ENCODE data around the gene SIRT5. TPM values are rescaled to one million over a fixed set of nuclear protein-coding genes. Genes with fewer than 3 reads are reported as not detected.

The SIRT5 gene
- polyA plus RNA-seq, 1 donor, result 9.4 TPM

DNA sequence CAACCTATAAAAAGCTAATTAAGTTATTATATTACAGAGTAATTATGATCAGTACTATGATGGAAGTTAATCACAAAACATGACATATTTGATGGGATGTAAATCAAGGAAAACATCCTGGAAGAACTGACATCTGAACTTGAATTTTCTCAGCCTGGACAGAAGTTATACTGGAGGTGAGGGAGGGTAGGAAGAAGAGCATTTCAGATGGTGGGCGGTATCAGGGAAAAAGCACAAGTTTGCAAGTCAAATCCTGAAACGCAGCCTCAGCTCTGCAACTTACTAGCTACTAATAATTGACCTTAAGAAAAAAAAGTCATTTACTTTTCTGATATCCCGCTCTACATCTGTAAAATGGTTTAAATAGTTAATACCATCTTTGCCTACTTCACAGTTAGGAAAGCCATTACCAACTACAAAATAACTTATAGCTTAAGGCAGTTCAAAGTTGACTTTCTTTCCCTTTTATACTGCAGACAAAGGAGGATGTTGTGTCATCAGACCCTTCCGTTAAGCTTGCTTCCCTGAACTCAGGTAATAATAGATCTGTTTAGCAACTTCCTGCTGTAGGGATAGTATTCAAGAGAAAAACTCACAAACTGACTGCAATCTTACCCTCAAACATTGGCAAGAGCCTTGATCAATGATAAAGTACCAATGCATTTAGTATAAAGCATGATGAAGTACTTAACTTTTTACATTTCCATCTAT lies 61.7 kb downstream of the SIRT5 start:
- no peak for DNase-seq (ENCODE audit: low read depth)

DNA sequence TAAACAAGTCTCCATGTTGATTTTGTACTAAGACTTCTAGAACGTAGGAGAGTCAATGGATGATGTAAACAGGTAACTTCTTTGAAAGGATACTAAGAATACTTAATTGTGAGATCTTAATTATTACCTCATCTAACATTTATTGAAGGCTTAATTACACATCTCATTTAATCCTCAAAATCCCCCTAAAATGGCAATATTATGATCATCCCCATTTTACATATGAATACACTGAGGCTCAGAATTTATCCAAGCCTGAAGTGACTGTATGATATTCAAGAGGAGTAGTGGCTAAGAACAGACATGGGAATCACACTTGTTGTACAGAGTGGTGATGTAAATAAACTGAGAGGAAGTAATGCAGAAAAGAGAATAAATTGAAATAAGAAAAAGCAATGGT lies 63.6 kb downstream of the SIRT5 start:
- no peak for DNase-seq (ENCODE audit: low read depth)

DNA sequence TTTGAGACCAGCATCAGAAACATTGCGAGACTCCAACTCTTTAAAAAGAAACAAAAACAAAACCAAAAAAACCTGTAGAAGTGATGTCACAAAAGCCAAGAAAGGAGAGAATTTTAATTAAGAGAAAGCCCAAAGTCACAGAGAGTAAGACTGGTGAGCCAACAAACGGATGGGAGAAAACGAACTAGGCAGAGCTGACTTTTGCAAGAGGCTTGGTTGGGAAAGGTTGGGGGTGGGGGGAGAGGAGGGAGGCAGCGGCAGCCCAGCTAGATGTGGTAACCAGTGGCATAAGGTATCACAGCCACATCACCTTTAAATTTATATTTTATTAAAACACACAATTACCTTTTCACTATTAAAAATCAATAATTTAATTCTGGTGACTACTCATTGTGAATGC lies 64.2 kb downstream of the SIRT5 start:
- no peak for DNase-seq (ENCODE audit: low read depth)

DNA sequence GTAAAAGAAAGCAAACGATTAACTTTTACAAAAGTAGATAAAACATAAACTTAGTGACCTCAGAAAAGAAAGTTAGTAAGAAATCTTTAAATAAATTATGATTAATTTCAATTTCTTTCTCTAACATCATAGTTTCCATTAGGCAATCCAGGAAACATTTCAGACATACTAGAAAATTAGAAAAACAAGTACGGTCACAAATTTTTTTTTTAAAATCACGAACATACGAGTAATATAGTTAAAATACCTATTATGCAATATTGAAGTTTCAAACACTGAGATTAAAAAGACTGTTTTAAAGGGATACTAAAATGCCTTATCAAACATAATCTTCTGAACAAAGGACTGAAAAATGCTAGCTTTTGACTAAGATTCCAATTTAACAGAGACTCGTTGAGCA lies 66.9 kb downstream of the SIRT5 start:
- DNase-seq (ENCODE audit: low read depth), result no peak

DNA sequence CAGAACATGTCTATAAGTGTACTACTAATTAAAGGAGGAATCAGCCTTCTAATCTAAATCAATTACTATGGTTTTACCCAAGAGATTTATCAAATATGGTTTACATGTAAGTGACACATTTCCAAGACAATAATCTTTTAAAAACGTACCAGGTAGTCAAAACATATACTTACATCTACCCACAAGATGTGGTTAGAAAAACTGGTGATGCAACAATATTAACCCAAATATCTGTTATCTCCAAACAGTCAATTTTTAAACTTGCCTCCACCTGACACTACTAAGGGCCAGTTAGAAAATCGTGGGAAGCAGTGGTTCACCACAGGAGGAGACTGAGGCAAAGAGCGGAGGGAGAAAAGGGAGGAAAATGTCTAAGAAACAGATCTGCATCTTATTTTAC lies 68.7 kb downstream of the SIRT5 start:
- DNase-seq (ENCODE audit: low read depth), result no peak

DNA sequence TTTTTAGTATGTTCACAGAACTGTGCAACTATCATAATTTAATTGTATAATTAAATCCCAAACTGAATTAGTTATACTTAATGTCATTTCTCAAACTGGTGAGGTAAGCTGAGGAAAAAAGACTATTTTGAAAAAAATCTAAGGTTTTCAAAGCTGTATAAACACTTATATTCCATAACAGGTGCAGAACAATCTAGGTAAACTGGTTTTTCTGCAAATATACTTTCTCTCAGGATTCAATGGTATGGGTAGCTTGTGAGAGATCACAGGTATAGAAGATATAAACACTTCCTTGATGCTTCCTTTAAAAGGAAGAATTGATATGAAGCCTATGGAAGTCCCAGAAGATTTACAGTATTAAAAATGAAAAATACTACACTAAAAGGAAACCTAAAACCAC lies 74.4 kb downstream of the SIRT5 start:
- DNase-seq (ENCODE audit: low read depth), result no peak

DNA sequence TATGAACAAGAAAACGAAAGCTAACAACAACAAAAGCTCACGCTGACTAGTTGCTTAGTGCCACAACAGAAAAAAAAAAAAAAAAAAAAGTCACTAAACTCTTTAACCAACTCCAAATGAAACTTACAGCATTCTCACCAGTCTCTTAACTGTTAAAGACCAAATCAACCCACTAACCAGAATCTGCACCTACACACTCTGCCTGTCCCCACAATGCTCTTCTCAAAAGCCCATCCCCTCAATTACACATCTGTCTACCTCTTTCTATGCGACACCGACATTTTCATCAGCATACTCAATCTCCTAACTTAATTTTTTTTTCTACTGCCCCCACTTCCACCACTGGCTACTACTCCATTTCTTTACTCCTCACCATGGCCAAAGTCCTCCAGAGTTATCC lies 75.0 kb downstream of the SIRT5 start:
- DNase-seq (ENCODE audit: low read depth), result no peak

DNA sequence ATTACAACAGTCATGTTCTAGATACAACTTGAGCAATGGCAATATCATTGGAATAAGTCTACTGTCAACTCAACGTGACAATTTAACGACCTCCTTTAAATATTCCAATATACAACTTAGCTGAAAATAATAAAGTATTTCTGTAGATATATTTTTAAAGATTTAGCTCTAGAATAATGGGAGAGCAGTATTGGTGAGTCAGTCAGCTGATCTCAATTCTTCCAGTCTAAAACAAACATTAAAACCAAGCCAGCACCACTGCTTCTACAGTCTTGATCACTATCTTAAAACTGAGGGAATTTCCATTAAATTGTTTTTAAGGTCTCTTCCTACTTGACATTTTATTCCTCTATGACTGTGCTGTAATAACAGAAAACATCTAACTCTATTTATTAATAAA lies 78.9 kb downstream of the SIRT5 start:
- DNase-seq (ENCODE audit: low read depth), result no peak

DNA sequence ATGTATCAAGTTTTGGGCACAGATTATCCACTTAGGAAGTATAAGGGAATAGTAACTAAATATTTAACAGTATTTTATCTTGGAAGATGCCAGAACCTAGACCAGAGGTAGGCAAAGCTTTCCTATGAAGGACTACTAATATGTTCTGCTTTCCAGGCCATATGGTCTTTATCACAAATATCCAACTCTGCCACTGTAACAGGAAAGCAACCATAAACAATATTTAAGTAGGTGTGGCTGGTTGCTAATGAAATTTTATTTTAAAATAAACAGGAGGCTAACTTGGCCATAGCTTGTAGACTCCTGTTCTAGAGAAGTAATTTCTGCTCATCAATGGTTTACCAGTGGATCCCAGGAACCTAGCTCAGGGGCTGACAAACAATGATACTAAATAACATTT lies 80.1 kb downstream of the SIRT5 start:
- no peak for DNase-seq (ENCODE audit: low read depth)

DNA sequence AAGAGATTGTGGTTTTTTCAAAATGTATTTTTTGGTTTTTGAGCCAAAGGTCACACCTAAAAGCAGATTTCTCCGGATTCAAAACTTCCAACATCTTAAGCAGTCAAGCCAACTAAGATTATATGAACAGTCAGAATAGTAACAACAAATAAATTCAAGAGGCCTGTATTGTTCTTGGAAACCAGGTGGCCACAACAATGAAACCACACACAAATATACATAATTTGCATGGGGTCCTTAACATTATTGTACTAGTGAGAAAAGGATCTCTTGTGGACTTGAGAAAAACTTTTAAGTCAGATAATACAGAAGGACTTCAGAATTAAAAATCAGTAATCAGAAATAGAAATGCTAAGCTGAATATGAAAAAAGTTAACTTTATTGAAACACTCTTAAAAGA lies 81.3 kb downstream of the SIRT5 start:
- no peak for DNase-seq (ENCODE audit: low read depth)

DNA sequence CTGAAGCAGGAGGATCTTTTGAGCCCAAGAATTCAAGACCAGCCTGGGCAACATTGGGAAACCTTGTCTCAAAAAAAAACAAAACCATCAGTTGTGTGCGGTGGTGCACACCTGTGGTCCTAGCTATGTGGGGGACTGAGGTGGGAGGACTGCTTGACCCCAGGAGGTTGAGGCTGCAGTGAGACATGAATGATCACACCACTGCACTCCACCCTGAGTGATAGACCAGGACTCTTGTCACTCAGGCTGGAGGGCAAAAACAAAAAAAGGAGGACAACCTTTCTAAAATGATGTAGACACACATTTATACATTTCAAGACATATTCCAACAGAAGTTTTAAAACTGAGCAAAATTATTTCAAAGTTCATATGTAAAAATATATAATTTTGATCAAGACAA lies 85.9 kb downstream of the SIRT5 start:
- no peak for DNase-seq (ENCODE audit: low read depth)

DNA sequence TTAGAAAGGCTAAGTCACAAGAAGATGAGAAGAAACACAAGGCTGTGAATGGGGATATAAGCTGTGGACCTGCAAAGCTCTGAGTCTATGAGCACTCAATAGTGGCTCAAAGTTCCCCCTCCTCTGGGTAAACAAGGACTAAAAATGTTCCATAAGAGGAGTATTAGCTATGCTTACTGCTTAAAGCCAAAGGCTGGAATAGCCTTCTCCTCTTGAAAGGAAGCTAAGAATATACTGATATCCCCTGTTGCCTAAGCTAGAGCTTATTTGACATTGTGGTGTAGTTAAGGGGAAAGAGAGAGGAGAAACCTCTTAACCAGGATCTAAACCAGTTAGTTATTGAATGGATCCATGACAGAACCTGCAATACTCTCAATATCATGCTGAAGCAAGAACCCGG lies 86.5 kb downstream of the SIRT5 start:
- no peak for DNase-seq (ENCODE audit: low read depth)

DNA sequence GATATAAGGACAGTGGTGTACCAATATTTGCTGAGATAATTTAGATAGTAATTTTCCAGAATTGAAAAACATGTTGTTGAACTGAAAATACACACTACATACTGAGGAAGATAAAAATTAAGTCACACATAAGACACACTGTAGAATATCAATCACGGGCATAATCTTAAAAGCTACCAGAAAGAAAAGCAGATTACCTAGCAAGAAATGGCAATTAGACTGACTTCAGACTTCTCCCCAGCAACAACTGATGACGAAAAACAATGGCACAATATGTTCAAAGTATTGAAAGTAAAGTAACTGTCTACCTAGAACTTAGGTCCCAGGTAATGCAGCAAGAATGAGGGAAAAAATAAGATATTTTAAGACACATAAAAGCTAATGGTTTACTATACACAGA lies 87.2 kb downstream of the SIRT5 start:
- no peak for DNase-seq (ENCODE audit: low read depth)

DNA sequence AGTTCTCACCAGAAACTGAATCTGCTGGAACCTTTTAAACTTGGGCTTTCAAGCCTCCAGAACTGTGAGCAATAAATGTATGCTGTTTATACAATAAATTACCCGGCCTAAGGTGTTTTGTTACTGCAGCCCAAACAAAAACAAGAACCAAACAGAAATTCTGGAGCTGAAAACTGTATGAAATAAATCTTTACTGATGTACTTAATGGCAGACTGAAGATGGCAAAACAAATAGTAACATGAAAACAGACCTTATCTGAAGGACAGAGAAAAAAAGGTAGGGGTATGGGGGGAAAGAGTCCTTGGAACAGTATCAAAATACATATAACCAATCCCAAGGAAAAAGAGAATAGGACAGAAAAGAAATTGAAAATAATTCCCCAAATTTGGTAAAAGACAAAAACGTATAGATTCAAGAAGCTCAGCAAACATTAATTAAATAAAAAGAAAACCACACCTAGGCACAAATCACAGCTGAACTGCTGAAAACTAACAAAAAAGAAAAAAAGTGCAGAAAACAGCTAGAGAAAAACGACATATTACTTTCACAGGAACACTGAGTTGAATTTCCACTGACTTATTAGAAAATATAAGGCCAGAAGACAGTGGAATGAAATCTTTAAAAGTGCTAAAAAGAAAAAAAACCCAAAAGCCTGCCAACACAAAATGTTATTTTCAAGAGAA lies 88.4 kb downstream of the SIRT5 start:
- DNase-seq (ENCODE audit: low read depth), result no peak

DNA sequence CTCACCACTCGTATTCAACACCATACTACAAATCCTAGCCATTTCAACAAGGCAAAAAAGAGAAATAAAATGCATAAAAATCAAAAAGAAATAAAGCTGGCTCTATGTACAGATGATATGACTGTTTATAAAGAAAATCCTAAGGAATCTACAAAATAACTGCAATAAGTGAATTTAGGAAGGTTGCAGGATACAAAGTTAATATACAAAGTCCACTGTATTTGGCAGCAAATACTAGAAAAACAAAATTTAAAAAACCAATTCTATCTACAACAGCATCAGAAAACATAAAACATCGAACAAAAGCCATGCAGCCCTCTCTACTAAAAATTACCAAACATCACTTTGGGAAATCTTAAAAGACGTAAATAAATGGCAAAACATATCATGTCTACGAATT lies 89.6 kb downstream of the SIRT5 start:
- no peak for DNase-seq (ENCODE audit: low read depth)

Other genes starting within 250 kb of the SIRT5 start
- gene TBC1D7, start 246.1 kb upstream of the SIRT5 start, polyA plus RNA-seq (ENCODE audit: insufficient read length), result 20.2 TPM
- 3.0 TPM for gene GFOD1, start 87.0 kb upstream of the SIRT5 start, polyA plus RNA-seq (ENCODE audit: insufficient read length)
- 59.5 TPM for gene NOL7, start 40.7 kb downstream of the SIRT5 start, polyA plus RNA-seq (ENCODE audit: insufficient read length)
- 27.1 TPM for gene RANBP9, start 137.2 kb downstream of the SIRT5 start, polyA plus RNA-seq (ENCODE audit: insufficient read length)
- 27.3 TPM for gene MCUR1, start 240.0 kb downstream of the SIRT5 start, polyA plus RNA-seq (ENCODE audit: insufficient read length)